Measurements from ENCODE around the gene GOLM1. TPM values are rescaled to one million over a fixed set of nuclear protein-coding genes. Genes with fewer than 3 reads are reported as not detected.

Gene GOLM1
- total RNA-seq, 1 donor from 2014 or later = 3.7 TPM

Other genes starting within 250 kb of the GOLM1 start
- gene NAA35, start 158.4 kb downstream of the GOLM1 start, total RNA-seq = 17.9 TPM
- gene C9orf153, start 160.1 kb upstream of the GOLM1 start, total RNA-seq = 0.38 TPM
- 78.3 TPM for gene ISCA1, start 183.0 kb upstream of the GOLM1 start, total RNA-seq

Measured in left ventricle myocardium inferior (tissue), 1 donor.